GM18907 (cell line): ENCODE measurements around the gene WDR37.

ENCODE experiments used
- ATAC-seq: cut with Tn5 transposase; IDR thresholded peaks from one replicate; pipeline ENCODE4 v1.9.1; 2021; ENCODE audit warnings: mild to moderate bottlenecking, moderate library complexity; ENCODE audit not compliant: unreplicated experiment

Gene WDR37

DNA sequence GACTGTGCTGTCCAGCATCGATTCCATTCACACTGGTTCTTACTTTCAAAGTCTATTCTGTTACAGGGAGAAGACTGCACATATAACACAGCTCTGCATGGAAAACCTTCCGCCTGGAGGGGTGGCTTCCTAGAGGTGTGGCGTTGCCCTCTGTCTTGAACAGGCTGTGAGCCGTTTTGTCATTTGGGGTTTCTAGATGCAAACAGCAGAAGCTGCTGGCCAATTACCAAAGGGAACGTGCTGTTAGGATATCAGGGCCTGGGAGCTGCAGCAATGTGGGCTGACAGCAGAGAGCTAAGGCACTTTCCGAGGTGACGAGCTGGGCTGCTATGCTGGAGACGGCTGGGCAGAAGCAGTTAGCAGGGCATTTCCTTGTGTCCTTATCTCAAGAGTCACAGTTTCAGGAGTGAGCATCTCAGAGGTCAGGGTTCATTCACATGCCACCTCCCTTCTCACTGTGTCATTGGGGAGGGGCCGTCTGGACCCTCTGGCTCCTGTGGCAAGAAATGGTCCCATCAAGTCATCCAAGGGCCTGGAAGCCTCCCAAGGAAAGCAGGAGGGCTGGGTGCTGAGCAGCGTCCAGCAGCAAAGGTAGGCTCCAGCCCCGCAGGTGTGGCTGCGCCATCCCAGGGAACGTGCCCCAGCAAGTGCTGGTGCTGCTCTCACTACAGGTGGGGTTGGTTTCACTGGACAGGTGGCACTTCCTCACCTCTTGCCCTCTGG, 106.5 kb downstream of the WDR37 start:
- ATAC-seq, result no peak

DNA sequence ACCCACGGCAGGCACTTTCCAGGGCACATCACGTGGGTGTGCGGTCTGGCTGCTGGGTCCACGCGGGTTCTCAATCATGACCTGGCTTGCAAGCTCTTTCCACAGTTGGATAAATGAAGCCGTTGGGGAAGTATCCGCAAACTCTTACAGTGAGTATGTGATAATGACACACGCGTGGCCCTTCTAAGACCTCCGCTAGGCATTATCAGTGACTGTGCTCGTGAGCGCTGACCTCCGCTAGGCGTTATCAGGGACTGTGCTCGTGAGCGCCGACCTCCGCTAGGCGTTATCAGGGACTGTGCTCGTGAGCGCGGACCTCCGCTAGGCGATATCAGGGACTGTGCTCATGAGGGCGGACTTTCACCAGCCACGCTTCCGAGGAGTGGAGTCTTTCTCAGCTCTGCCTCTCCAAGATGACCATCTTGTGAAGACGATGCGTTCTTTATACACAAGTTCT, 107.0 kb downstream of the WDR37 start:
- no peak for ATAC-seq

DNA sequence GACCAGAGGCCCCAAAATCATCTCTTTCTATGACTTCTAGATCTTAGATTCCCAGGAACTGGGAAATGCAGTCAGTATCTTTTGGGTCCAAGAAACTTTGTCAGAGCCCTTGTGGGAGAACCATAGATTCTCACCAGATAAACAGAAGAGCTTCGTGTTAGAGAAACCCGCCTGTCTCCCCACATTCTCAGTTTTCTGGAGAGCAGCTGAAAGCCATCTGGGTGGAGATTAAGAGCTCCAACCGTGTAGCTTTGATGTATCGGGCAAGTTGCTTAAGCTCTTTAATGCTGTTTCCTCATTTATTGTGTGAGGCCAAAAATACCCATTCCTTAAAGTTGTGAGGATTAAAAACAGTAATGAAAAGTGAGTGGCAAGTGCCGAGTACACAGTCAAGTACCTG, 107.6 kb downstream of the WDR37 start:
- no peak for ATAC-seq

DNA sequence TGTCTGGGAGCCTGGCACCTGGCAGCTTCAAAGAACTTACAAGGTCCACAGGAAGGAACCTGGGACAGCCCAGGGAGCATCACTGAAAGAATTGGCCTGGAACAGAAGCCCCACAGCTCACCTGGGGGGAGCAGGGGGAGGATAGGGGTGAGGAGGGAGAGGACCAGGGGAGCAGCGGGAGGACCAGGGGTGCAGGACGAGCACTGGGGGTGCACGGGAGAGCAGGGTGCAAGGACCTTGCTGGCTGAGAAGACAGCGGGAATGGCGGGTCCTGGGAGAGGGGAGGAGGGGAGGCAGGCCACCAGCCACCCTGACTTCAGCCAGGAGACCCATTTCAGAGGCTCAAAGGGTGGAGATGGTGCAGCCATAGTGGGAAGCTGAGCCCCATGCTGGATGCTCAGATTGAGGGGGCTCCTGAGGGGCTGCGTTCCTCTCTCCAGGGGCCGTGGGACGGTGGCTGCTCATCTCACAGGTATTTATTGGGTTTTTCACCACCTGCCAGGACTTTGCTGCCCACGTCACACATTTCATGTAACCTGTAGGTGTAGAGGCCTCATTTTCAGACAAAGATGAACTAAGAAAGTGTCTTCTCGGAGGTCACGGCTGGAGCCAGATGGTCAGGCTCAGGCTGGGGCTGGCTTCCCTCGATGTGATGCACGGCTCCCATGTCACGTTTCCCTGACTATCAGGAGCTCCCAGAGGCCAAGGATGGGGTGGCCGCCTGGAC, 110.1 kb downstream of the WDR37 start:
- ATAC-seq, result no peak

DNA sequence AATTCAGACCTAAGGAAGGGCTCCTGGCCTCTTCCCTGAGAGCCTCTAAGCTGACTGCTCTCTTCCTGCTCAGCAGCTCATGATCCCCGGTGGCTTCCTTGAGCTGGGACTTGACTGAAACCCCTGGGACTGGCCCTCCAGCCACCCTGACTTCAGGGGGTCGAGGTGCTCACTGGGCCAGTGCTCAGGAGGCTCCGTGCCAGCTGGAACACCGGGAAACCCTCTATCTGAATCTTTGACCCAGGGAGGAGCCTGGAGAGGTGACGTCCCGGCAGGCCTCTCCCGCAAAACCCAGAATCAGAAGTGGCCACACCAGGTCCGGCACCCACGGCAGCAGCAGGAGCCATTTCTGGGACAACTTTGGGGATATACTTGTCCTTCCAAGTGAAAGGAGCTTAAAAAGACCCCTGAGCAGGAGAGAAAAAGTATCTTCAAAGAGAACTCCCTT, 110.7 kb downstream of the WDR37 start:
- no peak for ATAC-seq

DNA sequence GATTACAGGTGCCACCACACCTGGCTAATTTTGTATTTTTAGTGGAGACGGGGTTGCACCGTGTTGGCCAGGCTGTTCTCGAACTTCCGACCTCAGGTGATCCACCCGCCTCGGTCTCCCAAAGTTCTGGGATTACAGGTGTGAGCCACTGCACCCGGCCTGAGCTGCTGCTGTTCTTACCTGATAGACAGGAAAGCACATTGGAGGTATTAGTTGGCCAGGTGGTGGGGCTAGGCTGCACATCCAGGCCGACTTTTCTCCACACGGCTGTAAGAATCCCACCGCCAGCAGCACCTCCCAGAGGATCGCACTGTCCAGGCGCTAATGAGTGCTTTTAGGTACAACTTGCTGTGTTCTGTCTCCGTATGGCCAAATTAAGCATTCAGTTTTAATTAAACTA, 112.6 kb downstream of the WDR37 start:
- ATAC-seq, result no peak

DNA sequence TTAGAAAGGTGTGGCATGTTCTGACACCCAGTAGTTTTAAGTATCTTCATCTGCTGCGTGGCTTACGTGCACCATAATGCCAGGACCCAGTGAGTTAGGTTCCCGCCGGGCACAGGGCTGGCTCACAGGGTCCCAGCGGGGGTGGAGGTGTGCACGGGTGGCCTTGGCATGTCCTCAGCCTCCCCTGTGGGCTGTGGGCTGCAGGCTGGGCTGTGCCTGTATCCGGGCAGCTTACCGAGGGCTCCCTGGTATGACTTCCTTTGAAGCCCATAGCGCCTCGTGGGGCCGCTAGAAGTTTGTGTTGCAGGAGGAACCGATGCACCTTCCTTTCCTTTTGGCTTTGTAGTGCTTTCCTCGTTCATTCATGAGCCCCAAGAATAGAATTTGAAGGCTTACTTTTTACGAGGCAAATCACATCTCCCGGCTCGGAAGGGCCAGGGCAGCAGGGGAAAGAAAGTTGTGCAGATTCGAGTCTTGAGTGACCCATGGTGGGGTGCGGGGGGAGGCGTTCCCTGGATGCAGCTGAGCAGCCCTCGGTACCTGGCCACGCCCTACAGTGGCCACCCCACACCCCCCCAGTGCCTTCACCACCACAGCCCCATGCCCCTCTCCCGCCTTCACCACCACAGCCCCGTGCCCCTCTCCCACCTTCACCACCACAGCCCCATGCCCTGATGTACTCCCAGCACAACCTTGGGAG, 113.2 kb downstream of the WDR37 start:
- ATAC-seq, result no peak

DNA sequence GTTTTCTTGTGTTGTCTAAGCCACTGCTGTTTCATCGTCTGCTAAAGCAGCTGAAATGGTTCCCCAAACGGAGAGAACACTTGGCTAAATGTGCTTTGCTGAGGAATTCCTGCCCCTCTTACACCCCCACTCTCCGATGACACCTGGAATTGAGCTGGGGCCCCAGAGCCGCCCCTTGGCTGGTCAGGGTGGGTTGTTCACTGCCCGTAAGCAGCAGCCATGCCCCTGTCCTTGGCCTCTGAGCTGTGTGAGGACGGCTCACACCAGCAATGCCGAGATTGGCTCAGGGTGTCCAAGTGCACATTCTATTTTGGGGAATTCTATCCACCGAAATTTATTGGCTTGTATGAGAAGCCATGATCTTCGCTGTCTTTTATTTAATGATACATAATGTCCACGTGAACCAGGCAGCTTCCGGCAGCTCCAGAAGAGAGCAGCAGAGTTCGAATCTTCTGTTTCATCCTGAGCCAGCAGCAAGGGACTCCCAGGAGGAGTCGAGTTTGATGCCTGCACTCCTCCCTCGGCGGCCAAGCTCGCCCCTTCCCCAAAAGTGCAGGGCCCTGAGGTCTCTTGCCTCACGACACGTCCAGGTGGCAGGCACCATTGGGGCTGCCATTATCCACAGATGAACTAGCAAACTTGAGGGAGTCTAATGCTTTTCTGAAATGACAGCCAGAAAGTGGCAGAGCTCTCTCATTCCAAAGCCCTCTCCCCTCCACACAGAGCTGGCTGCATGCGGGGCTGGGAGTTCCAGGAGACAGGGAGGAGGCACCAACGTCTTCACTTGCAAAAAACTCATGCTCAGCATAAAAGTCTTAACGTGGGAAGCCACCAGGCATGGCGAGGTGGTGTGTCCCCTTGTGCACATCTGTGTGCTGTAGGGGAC, 114.0 kb downstream of the WDR37 start:
- no peak for ATAC-seq

DNA sequence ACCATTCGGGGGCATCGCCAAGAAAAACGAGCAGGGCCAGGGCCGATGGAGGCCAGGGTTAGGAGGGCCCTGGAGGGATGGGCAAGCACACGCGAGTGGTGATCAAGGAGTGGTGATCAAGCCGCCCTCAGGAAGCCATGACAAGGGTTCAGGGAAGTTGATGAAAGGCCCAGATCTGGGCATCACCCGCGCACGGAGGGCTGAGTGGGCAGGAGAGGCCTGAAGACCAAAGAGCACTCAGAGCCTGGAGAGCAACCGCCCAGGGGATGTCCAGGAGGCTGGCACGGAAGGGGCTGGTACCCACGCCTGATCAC, 114.6 kb downstream of the WDR37 start:
- no peak for ATAC-seq

DNA sequence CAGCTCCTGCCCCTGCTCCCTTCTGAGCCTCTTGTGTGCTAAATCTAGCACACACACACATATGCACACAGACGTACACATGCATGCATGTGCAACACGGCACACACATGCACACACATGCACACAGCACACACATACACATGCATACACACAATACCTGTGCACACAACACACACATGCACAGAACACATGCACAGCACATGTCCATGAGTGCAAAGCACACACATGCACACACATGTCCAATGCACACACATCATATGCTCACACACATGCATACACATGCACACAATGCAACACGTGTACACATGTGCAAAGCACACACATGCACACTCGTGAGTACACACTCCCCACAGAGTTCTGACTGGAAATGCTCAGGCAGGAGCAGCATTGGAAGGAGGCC, 115.0 kb downstream of the WDR37 start:
- ATAC-seq, result no peak

DNA sequence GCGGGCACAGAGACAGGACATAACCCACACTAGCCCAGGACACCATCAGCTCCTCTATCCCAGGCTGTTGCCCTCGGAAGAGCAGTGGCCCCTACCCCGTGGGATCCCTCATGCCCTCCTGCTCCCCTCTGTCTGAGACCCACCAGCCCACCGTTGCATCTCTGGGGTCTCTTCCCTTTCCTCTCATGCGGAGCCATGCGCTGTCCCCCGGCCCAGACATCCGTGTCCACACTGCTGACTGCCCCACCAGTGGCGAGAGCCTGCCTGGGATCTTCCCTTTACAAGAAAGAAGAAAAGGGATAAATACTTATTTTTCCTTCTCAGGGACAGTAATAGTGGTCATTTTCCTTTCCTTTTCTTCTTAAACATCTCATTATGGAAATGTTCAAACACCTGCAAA, 115.4 kb downstream of the WDR37 start:
- ATAC-seq, result no peak

DNA sequence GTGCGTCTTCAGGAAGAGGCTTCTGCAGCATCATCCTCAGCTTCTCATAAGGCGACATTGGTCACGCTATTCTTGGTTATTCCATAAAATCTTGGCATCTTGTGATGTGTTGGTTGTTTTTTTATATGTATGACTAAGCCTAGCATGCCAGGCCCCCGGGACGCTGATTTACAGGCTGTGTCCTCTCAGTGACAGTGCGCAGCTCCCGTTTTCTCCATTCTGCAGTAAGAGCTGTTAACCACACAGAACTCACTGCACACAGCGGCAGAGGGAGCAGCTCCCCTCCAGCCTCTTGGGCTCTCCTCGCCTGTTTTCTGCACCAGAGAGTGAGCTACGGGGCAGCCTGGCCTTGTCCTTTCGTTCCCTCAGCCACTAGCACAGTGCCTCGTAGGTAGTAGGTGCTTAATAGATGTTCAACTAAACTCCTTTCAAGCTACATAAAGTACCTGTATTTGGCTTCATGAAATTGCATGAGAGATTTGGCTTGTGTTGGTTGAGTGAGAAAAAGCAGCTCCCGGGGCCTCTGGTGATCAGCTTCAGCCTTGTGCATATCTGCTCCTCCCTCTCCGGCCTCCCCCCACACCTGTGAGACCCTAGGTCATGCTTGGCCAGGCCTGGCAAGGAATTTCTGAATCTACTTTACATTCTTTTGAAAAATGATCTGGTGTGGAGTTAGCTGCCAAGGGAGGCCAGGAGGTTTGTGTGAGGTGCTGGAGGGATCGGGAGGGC, 116.2 kb downstream of the WDR37 start:
- ATAC-seq, result no peak

DNA sequence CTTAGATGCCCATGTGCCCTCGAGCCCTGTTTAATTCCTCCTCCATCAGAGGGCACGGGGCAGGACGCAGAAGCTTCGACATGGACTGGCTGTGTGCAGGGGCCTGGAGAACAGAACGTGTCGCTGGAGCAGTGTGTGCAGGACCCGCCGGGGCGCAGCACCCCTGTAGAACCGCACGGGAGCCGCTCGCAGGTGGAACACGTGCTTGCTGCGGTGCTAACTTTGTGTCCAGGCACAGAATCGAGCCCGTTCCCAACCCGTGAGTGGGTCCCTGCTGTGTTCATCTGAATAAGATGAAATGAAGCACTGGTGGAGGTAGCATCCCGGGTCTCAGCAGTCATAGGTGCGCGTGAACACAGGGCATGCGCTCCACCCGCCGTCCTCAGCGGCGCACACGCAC, 116.9 kb downstream of the WDR37 start:
- no peak for ATAC-seq

DNA sequence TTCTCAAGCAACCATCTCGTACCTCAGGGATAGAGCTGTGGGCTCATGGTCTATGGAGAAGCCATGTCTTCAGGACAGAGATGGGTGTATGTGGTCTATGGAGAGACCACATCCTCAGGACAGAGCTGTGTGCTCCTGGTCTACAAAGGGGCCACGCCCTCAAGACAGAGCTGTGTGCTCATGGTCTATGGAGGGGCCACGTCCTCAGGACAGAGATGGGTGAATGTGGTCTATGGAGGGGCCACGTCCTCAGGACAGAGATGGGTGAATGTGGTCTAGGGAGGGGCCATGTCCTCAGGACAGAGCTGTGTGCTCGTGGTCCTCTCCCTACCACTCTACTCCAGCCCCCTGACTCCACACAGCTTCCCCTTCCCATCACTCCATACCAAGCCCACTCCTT, 117.8 kb downstream of the WDR37 start:
- ATAC-seq, result no peak

DNA sequence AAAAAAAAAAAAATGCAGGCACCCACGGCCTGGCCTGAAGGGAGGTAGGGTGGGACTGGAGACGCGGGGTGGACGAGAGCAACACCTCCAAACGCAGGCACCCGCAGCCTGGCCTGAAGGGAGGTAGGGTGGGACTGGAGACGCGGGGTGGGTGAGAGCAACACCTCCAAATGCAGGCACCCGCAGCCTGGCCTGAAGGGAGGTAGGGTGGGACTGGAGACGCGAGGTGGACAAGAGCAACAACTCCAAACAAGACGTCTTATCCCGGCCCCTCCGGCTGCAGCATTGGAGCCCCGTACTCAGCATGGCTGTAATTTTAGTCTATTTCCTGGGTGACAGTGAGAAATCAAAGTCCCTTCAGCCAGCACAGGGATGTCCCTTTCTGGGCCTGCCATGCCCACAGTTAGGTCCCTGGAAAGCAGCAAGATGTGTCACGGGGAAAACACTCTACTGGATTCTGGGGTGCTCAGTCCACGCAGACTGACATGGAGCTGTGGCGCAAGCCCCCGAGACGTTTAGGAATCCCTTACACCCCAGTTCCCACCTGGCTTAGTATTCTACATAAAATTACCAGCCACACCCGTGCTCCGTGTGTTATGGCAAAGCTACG, 119.9 kb downstream of the WDR37 start:
- no peak for ATAC-seq

DNA sequence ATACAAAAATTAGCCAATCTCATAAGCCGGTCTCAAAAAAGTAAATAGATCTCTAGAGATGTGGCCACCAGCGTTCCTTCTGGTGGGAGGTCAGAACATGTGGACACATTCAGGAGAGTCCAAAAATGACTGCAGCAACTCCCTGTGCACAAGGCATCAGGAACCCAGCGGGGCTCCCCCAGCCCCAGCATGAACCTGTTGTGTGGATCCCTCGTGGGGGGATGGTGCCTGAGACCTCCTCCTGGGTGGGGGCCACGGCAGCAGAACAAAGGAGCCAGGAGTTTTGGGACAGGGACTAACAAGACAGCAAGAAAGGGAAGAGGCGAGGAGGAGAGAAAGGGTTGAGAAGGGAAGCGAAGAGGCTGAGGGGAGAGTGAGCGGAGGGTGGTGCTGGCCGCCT, 121.8 kb downstream of the WDR37 start:
- ATAC-seq, result no peak

DNA sequence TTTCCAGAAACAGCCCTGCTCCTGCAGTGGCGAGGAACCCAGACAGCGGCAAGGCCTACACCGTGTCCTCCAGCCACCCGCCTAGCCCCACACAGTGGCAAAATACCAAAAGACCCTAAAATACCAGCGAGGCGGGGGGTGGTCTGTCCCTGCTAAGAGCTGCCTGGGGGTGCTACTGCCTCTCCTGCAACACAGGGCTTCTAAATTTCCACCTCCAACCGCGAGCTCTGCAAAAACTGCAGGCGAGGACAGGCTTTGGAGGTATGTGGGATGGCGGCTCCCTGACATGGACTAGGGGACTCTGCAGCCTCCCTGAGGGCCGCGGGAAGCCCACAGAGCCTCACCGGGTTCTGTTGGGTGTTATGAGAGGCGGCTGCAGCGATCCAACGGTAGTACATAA, 122.3 kb downstream of the WDR37 start:
- ATAC-seq, result no peak

DNA sequence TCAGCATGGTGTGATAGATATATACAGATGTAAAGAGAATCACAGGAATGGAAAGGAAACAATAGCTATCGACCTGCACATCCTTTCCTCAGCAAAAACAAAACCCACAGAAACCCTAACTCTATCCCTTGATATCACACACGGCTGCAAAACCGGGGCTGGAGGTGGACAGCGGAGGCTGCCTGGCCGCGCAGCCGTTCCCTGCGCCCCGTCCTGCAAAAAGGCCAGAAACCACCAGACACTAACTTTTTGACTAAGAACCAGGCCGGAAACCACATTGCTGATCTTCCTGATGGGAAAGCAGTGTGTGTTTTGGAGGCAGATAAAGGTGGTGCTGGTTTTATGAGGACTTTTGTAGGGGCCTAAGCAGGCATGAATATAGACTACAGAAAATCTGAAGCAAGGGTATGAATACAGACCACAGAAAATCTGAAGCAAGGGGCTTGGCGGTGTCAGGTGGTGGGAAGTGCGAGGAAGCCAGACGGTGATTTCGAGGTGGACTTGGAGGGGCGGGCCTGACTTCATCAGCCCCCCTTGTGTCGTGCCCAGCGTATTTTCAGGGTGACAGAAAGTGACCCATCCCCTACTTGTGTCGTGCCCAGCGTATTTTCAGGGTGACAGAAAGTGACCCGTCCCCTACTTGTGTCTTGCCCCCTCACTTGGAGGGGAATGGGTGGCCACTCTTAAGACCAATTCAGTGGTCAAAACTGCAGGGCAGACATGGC, 123.3 kb downstream of the WDR37 start:
- ATAC-seq, result no peak

DNA sequence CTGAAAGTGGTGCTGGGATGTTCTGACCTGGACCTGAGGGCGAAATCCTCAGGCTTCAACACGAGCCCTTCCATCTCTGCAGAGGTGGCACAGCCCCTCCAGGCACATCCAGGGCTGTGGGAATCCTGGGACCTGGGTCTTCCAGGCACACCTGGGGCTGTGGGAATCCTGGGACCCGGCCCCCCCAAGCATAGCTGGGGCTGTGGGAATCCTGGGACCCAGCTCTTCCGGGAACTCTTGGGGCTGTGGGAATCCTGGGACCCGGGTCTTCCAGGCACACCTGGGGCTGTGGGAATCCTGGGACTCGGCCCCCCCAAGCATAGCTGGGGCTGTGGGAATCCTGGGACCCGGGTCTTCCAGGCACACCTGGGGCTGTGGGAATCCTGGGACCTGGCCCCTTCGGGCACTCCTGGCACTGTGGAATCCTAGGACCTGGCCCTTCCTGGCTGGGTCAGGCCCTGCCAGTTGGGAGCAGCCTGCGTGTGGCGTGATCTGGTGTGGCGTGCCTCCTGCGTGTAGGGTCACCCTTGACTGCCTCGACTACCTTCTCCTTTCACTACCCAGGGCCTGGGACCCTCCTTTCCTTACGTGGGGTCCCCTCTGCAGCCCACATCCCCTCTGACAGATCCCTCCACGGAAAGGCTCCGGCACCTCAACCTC, 124.0 kb downstream of the WDR37 start:
- no peak for ATAC-seq
